GM10266 (cell line): ENCODE results near the gene KCNIP1.
A peak's percentile ranks its signal among the peaks of the same experiment; 100 is the strongest.

Experiments used
- DNase-seq: peaks from one replicate; pipeline ENCODE4 v3.0.0; 2012; ENCODE audit errors: extremely low spot score
- TF ChIP-seq, protein P1 (sequence below): IDR thresholded peaks from 2 replicates; pipeline ENCODE4 v1.5.1; 2012; ENCODE audit warnings: mild to moderate bottlenecking, low read depth; ENCODE audit not compliant: control insufficient read depth, insufficient read depth; ENCODE audit errors: missing control alignments

KCNIP1 gene

DNA sequence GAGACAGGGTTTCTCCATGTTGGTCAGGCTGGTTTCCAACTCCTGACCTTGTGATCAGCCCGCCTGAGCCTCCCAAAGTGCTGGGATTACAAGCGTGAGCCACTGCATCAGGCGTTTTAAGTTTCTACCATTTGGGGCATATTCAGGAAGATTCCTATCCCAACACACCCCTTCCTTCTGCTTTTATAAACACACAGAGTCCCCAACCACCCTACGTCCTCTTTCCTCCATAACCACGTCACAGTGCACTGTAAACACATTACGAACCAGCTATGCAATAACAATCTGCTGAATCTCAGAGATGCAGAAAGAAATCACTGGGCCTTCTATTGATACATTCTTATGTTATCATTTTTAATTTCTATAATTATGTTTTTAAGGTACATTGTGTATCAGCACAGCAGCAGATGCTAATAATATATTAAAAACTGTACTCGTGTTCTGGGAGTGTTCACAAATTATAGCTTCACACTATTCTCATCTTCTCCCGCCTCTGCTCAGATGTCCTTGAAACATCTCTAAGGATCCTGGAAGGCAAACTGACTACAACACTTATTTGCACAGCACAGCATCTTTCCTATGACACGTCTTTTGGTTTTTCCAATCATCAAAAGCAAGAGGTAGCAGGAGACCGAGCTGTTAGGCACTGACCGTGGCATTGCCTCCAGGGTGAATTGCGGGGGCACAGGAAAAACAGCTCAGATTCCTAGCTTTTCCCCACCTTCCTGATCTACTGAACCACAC, 60.2 kb downstream of the KCNIP1 start:
- DNase-seq, result no peak
- TF ChIP-seq, protein P1, sequence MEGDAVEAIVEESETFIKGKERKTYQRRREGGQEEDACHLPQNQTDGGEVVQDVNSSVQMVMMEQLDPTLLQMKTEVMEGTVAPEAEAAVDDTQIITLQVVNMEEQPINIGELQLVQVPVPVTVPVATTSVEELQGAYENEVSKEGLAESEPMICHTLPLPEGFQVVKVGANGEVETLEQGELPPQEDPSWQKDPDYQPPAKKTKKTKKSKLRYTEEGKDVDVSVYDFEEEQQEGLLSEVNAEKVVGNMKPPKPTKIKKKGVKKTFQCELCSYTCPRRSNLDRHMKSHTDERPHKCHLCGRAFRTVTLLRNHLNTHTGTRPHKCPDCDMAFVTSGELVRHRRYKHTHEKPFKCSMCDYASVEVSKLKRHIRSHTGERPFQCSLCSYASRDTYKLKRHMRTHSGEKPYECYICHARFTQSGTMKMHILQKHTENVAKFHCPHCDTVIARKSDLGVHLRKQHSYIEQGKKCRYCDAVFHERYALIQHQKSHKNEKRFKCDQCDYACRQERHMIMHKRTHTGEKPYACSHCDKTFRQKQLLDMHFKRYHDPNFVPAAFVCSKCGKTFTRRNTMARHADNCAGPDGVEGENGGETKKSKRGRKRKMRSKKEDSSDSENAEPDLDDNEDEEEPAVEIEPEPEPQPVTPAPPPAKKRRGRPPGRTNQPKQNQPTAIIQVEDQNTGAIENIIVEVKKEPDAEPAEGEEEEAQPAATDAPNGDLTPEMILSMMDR, result no peak

DNA sequence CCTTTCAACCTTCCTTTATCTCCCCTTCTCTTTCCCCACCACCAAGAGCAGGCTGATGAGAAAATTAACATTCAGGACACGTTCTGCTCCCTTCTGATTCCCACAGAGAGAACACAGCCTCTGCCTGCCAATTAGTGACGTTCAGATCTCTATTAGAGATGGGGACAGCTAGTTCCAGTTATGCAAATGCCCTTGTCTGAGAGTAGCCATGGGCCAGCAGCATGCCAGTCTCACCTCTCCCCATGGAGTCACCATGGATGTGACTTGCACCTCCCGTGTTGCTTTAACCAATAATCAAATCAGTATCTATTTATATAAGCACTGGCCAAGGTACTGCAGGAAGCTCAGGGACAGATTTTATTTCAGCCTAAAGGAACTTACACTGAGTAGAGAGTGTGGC, 61.3 kb downstream of the KCNIP1 start:
- no peak for DNase-seq
- TF ChIP-seq, protein P1, result no peak

DNA sequence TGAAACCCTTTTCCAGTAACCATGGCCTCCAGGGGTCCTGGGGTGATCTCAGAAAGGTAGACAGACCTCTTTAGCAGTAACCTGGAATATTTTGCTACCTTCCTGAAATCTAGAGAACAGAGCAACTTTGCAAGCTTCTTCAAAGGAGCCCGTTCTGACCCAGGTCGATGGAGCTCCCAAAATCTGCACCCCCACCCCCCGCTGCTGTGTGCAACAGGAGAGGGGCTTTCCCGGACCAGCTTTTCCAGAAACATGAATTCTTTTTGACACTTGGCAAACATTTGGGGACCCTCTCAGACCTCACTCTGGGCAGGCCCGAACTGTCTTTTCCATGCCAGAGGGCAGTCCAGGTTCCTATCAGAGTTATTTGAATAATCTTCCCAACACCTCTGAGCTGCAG, 65.3 kb downstream of the KCNIP1 start:
- TF ChIP-seq, protein P1, result no peak

DNA sequence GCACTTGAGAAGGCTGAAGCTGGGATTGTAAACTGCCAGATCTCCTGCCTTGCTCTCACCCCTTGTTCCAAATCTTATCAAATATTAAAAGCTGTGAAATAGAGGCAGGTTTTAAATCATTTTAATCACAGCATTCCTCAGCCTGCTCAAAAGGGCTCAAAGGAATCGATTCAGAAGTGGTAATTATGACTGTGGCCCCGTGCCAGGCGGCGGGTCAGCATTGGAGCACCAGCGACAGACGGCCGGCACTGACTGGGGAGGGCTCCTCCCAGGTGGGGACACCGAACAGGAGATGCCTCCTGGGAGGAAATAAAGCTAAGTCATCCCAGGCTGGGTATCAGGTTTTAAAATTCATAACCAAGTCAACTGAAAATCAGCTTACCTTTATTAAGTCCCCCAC, 66.7 kb downstream of the KCNIP1 start:
- TF ChIP-seq, protein P1, result no peak
- DNase-seq, result no peak

More for the DNA sequence above, 65.3 kb downstream of the KCNIP1 start:
- DNase-seq, result no peak

DNA sequence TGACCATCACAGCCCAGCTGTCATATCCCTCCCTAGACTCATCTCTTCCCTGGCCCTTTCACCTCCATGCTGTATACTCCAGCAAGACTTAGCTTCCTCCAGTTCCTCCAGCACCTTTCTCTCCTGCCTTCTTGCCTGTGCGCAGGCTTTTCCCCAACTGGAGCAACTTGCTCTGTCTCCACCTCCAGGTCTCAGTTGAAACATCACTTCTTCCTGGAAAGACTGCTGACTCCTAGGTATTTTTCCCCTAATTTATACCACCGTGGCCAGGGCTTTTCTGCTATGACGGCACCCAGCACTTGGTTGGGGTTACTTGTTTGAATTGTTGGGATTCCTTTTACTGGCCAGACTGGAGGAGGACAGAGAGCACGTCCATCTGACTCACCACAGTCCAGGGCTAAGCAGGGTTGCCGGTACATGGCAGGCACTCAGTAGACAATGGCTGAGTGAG, 67.5 kb downstream of the KCNIP1 start:
- DNase-seq, result no peak
- TF ChIP-seq, protein P1, result no peak

DNA sequence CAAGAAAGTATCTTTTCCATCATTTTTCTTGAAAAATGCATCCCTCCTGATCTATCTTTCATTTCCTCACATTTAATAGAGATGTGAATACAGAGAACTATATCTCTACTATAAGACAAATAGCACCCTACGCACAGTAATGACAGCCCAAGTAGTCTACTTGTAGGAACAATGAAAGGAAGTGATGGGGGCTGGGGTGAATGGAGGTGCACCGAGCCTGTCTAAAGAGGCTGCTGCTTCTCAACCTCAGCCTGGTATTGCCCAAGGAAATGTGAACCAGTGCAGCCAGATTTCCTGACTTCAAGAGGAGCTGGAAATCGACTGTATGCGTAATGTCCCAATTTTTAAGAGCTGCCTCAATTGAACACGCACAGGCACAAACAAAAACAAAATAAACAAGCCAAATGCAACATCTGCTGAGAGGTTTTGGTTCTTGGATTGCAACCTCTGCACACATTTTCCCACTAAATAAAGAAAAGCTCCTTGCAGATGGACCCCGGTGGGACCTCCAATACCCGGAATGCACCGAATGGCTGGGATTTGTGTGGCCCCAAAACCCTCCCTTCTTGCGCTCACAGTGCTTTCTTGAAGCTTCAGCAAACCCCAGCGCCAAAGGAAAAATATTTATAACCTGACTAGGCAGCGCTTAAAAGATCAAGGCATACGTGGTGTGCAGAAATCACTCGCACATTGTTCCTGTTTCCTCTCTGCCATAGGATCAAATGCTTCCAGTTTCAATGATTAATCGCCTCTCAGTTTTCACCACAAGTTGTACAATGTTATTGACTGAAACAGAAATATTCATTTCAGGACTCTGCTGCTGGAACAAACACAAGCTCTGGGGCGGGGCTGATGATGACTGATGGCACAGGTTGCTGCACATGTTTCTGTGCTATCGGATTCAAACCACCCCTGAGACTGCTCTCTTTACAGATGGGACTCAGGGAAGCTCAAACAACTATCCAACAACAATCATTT, 68.3 kb downstream of the KCNIP1 start:
- TF ChIP-seq, protein P1, result no peak
- peak; percentile 16 for DNase-seq
